HepG2 (cell line): Measurements from ENCODE around the gene HS3ST3B1. TPM values are rescaled to one million over a fixed set of nuclear protein-coding genes. Genes with fewer than 3 reads are reported as not detected.
A peak's percentile ranks its signal among the peaks of the same experiment; 100 is the strongest.

Experiments used
- CHD4 ChIP-seq: fragments of 200-600 bp; sonication (generic); IDR thresholded peaks from 2 replicates; pipeline ENCODE4 v1.7.0; 2017; ENCODE audit warnings: mild to moderate bottlenecking, low read length, borderline replicate concordance
- GFI1 ChIP-seq: sonication (generic); formaldehyde crosslinking; IDR thresholded peaks from 2 replicates; pipeline ENCODE4 v1.5.0; 2020; ENCODE audit warnings: missing genetic modification reagents, mild to moderate bottlenecking, borderline replicate concordance
- ISX ChIP-seq: sonication (generic); formaldehyde crosslinking; conservative IDR thresholded peaks from 2 replicates; pipeline ENCODE4 v1.5.0; 2020; ENCODE audit warnings: missing genetic modification reagents
- KDM1A ChIP-seq: IDR thresholded peaks from 2 replicates; pipeline ENCODE4 v1.6.1; 2016; ENCODE audit warnings: missing compliant biosample characterization
- KDM4B ChIP-seq: sonication (generic); formaldehyde crosslinking; IDR thresholded peaks from 2 replicates; pipeline ENCODE4 v1.4.0; 2020; ENCODE audit warnings: missing genetic modification reagents
- MLLT10 ChIP-seq: sonication (generic); formaldehyde crosslinking; IDR thresholded peaks from 2 replicates; pipeline ENCODE4 v1.4.0; 2020; ENCODE audit warnings: missing genetic modification reagents
- NFE2L1 ChIP-seq: sonication (generic); formaldehyde crosslinking; IDR thresholded peaks from 2 replicates; pipeline ENCODE4 v1.4.0; 2020; ENCODE audit warnings: missing genetic modification reagents, mild to moderate bottlenecking, borderline replicate concordance
- NFRKB ChIP-seq: fragments of 450-650 bp; IDR thresholded peaks from 2 replicates; pipeline ENCODE4 v1.6.1; 2017
- NR2F6 ChIP-seq, 2 experiments: IDR thresholded peaks; 2 replicates each; pipeline ENCODE4 v1.6.1; 2016; ENCODE audit warnings: antibody characterized with exemption in 1 of 2, mild to moderate bottlenecking in 1 of 2
- PCBP2 ChIP-seq: fragments of 200-400 bp; formaldehyde crosslinking; optimal IDR thresholded peaks from 2 replicates; pipeline ENCODE3; 2018; ENCODE audit warnings: low read length, low read depth; ENCODE audit not compliant: poor library complexity, severe bottlenecking
- POLR2AphosphoS2 ChIP-seq: IDR thresholded peaks from 2 replicates; pipeline ENCODE4 v1.6.1; 2011; ENCODE audit warnings: low read depth, low read length, improper control_type of control experiment
- PPARG ChIP-seq: conservative IDR thresholded peaks from 2 replicates; pipeline ENCODE4 v1.6.1; 2016; ENCODE audit warnings: missing biosample characterization, missing genetic modification reagents
- PRMT3 ChIP-seq: sonication (generic); formaldehyde crosslinking; IDR thresholded peaks from 2 replicates; pipeline ENCODE4 v1.8.1; 2022; ENCODE audit warnings: low read depth, mild to moderate bottlenecking, moderate library complexity, missing genetic modification reagents, borderline replicate concordance
- PTBP1 ChIP-seq: fragments of 200-400 bp; formaldehyde crosslinking; IDR thresholded peaks from 2 replicates; pipeline ENCODE4 v1.6.1; 2018; ENCODE audit warnings: low read length, low read depth; ENCODE audit not compliant: poor library complexity, severe bottlenecking
- RFXAP ChIP-seq: sonication (generic); formaldehyde crosslinking; IDR thresholded peaks from 2 replicates; pipeline ENCODE4 v1.4.0; 2020; ENCODE audit warnings: missing genetic modification reagents, borderline replicate concordance
- RXRB ChIP-seq: IDR thresholded peaks from 2 replicates; pipeline ENCODE4 v1.6.1; 2016; ENCODE audit warnings: borderline replicate concordance, missing genetic modification reagents, missing compliant biosample characterization
- YEATS2 ChIP-seq: sonication (generic); formaldehyde crosslinking; IDR thresholded peaks from 2 replicates; pipeline ENCODE4 v1.4.0; 2020; ENCODE audit warnings: missing genetic modification reagents, borderline replicate concordance
- ZBTB20 ChIP-seq: sonication (generic); formaldehyde crosslinking; IDR thresholded peaks from 2 replicates; pipeline ENCODE4 v1.8.1; 2023; ENCODE audit warnings: missing genetic modification reagents, low read depth, mild to moderate bottlenecking, borderline replicate concordance
- ZBTB8A ChIP-seq: sonication (generic); formaldehyde crosslinking; IDR thresholded peaks from 2 replicates; pipeline ENCODE4 v1.4.0; 2020; ENCODE audit warnings: mild to moderate bottlenecking, low read depth, missing genetic modification reagents, borderline replicate concordance
- ZC3H4 ChIP-seq: sonication (generic); formaldehyde crosslinking; IDR thresholded peaks from 2 replicates; pipeline ENCODE4 v1.4.0; 2020; ENCODE audit warnings: missing genetic modification reagents, borderline replicate concordance
- ZNF12 ChIP-seq: sonication (generic); formaldehyde crosslinking; IDR thresholded peaks from 2 replicates; pipeline ENCODE4 v1.5.0; 2020; ENCODE audit warnings: missing genetic modification reagents
- ZNF280D ChIP-seq: sonication (generic); formaldehyde crosslinking; IDR thresholded peaks from 2 replicates; pipeline ENCODE4 v1.5.1; 2020; ENCODE audit warnings: mild to moderate bottlenecking, missing genetic modification reagents
- ZNF367 ChIP-seq: sonication (generic); formaldehyde crosslinking; IDR thresholded peaks from 2 replicates; pipeline ENCODE4 v1.4.0; 2020; ENCODE audit warnings: missing genetic modification reagents, borderline replicate concordance
- ZNF546 ChIP-seq: sonication (generic); formaldehyde crosslinking; conservative IDR thresholded peaks from 2 replicates; pipeline ENCODE4 v1.8.1; 2023; ENCODE audit warnings: mild to moderate bottlenecking, missing genetic modification reagents
- ZNF777 ChIP-seq: sonication (generic); formaldehyde crosslinking; IDR thresholded peaks from 2 replicates; pipeline ENCODE4 v1.4.0; 2020; ENCODE audit warnings: missing genetic modification reagents
- ZNF784 ChIP-seq: sonication (generic); formaldehyde crosslinking; IDR thresholded peaks from 2 replicates; pipeline ENCODE4 v1.5.1; 2020; ENCODE audit warnings: missing genetic modification reagents, mild to moderate bottlenecking, borderline replicate concordance
- ZNF850 ChIP-seq: sonication (generic); formaldehyde crosslinking; conservative IDR thresholded peaks from 2 replicates; pipeline ENCODE4 v1.9.0; 2021; ENCODE audit warnings: mild to moderate bottlenecking, missing genetic modification reagents
- ZSCAN25 ChIP-seq: sonication (generic); formaldehyde crosslinking; IDR thresholded peaks from 2 replicates; pipeline ENCODE4 v1.8.0; 2022; ENCODE audit warnings: mild to moderate bottlenecking, missing genetic modification reagents
- polyA plus RNA-seq, 8 experiments: library from polyadenylated mRNA; depleted of rRNA in 3 of 8; stranded (reverse) in 7 of 8; unstranded in 1 of 8; fragments of >200 nt; fragmentation: Illumina TruSeq in 4 of 8; extraction: Trizol in 4 of 8; gene quantifications; 2 replicates each; pipeline versions ENCODE4 v1.2.1 to v1.2.3, GENCODE V29; 2011 to 2016; ENCODE audit warnings: low read depth in 4 of 8, missing spikeins in 1 of 8, mixed read lengths in 1 of 8; ENCODE audit not compliant: insufficient read depth in 1 of 8
- total RNA-seq, 5 experiments: library from RNA; depleted of rRNA; stranded (reverse); fragments of >200 nt; fragmentation: Illumina TruSeq; extraction: Trizol; gene quantifications; 2 replicates each; pipeline ENCODE4 v1.2.3, GENCODE V29; 2016; ENCODE audit warnings: low read depth in 1 of 5

The HS3ST3B1 gene
- total and polyA plus RNA-seq, 2 of the 13 experiments (the other 11 are each of a cell fraction or from before 2014, with no cell fraction given), result 15.7 to 39.5 TPM

GRCh38 chr17:14372905-14373613 lies 72.2 kb downstream of the HS3ST3B1 start (continued):
- TF ChIP-seq ISX, result no peak
- TF ChIP-seq ZNF12 (CRISPR knock-in tag), result peak; percentile 40
- TF ChIP-seq NFRKB, result no peak
- peak; percentile 76 for TF ChIP-seq KDM1A
- TF ChIP-seq PRMT3 (CRISPR knock-in tag), result no peak; the same call in 1 of the 2 replicates
- TF ChIP-seq ZSCAN25 (CRISPR knock-in tag), result no peak
- TF ChIP-seq CHD4, result peak; percentile 52; the same call in 1 of the 2 replicates
- TF ChIP-seq GFI1 (CRISPR knock-in tag), result no peak; the same call in 1 of the 2 replicates
- TF ChIP-seq ZBTB8A (CRISPR knock-in tag), result no peak
- TF ChIP-seq NFE2L1, result no peak
- TF ChIP-seq RFXAP (CRISPR knock-in tag), result no peak; the same call in none of the 2 replicates
- TF ChIP-seq ZNF784 (CRISPR knock-in tag), result no peak
- no peak for TF ChIP-seq PTBP1
- no peak for TF ChIP-seq YEATS2 (CRISPR knock-in tag)
- TF ChIP-seq NR2F6 (IDR thresholded peaks at IDR 0.05), result peak; percentile 100
- peak; percentile 98 for TF ChIP-seq NR2F6 (CRISPR knock-in tag; IDR thresholded peaks at IDR 0.05)
- TF ChIP-seq RXRB, result peak; percentile 86
- 0 out of 2 replicates have a peak, but pooled peaks have one; percentile 0 for TF ChIP-seq ZNF850 (CRISPR knock-in tag)
- TF ChIP-seq ZNF280D (CRISPR knock-in tag), result peak; percentile 46; the same call in 1 of the 2 replicates
- no peak for TF ChIP-seq POLR2AphosphoS2
- no peak for TF ChIP-seq MLLT10 (CRISPR knock-in tag)
- TF ChIP-seq ZC3H4 (CRISPR knock-in tag), result 0 out of 2 replicates have a peak, but pooled peaks have one; percentile 65
- TF ChIP-seq PPARG (CRISPR knock-in tag), result peak; percentile 35
- peak; percentile 39; the same call in 1 of the 2 replicates for TF ChIP-seq KDM4B (CRISPR knock-in tag)
- no peak for TF ChIP-seq ZNF546
- TF ChIP-seq ZBTB20, result peak; percentile 84
- TF ChIP-seq ZNF367 (CRISPR knock-in tag), result 0 out of 2 replicates have a peak, but pooled peaks have one; percentile 21
- TF ChIP-seq PCBP2, result no peak
- TF ChIP-seq ZNF777 (CRISPR knock-in tag), result no peak
